Fibroblast of mammary gland (primary cell): ENCODE results near the gene FYCO1.
A peak's percentile ranks its signal among the peaks of the same experiment; 100 is the strongest.

Source experiments
- DNase-seq: peaks from one replicate; pipeline ENCODE4 v3.0.0-alpha.2; 2010; ENCODE audit warnings: low read depth
- H3K4me3 ChIP-seq: 2 replicates; pipeline ENCODE4 v1.5.1; 2011; ENCODE audit warnings: low read depth, mild to moderate bottlenecking, low read length, moderate library complexity; ENCODE audit not compliant: control insufficient read depth
- TF ChIP-seq, protein P1 (sequence below): conservative IDR thresholded peaks from 2 replicates; pipeline ENCODE4 v1.5.1; 2011; ENCODE audit warnings: low read depth, low read length, inconsistent platforms; ENCODE audit not compliant: control insufficient read depth, insufficient read depth

The FYCO1 gene

DNA sequence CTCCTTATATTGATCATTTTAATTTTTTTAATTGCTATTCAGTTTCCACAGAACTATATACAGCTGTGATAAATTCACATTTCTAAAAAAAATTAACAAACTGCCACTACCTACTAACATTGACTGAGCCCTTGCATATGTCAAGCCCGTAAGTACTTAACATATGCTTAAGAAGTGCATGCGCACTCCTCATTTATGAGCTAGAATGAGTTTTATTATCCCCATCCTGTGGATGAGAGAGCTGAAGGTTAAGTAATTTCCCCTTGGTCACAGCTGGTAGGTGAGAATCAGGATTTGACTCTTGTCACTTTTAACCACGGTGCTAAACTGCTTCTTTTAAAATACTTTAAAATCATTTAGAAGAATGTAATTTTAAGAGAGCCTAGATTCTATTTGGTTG is 26.5 kb downstream of the FYCO1 start:
- TF ChIP-seq, protein P1, sequence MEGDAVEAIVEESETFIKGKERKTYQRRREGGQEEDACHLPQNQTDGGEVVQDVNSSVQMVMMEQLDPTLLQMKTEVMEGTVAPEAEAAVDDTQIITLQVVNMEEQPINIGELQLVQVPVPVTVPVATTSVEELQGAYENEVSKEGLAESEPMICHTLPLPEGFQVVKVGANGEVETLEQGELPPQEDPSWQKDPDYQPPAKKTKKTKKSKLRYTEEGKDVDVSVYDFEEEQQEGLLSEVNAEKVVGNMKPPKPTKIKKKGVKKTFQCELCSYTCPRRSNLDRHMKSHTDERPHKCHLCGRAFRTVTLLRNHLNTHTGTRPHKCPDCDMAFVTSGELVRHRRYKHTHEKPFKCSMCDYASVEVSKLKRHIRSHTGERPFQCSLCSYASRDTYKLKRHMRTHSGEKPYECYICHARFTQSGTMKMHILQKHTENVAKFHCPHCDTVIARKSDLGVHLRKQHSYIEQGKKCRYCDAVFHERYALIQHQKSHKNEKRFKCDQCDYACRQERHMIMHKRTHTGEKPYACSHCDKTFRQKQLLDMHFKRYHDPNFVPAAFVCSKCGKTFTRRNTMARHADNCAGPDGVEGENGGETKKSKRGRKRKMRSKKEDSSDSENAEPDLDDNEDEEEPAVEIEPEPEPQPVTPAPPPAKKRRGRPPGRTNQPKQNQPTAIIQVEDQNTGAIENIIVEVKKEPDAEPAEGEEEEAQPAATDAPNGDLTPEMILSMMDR = no peak
- H3K4me3 ChIP-seq = no peak overlapping the region
- no peak for DNase-seq

DNA sequence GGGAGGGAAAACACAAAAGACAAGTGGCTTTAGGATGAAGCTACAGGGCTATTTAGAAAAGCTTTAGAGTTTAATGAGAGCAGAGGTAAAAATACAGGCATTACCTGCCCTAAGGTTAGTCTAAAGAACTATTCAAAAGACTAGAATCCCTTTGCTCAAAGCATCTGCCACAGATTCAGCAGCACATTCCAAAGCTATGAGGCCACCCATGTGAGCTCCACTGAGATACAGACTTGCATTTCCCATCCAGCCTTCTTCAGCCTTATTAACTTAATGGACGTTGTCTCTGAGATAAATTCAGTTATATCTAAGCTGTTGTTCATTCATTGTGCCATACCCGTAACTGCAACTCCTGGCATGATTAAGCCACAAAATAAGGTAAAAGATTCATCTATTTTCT is 26.9 kb downstream of the FYCO1 start:
- no peak overlapping the region for H3K4me3 ChIP-seq
- DNase-seq = peak; percentile 56
- TF ChIP-seq, protein P1 = no peak

DNA sequence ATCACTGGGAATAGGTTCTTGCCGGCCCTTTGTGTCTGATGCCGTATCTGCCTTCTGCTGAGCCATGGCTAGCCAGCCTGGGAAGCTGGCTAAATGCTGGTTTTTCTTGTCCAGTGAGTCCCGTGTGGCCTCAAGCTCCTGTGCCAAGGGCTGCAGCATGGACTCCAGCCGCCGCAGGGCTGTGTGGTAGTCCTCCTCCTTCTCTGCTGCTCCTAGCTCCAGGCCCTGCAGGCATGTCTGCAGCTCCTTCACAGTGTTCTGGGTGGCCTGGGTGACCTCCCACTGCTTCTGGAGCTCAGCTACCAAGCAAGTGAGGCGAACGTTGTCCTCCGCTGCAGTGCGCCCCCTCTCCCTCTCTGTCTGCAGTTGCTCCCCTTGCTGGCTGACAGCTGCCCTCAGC is 27.5 kb downstream of the FYCO1 start:
- no peak for DNase-seq
- TF ChIP-seq, protein P1 = no peak
- no peak overlapping the region for H3K4me3 ChIP-seq

DNA sequence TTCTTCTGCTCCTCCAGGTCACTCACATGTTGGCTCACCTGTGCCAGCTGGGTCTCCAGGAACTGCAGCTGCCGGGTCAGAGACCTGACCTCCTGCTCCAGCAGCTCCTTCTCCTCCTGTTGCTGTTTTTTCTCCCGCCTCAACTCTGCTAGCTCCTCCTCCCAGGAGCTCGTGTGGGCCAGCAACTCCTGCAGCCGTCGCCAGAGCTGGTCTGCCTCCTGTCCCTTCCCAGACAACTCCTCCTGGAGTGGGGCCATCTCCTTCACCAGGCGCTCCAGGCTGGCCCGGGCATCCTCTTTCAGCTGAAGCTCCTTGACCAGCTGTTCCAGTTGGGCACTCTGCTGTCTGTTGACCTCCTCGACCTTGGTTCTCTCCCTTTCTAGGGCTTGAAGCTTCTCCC is 27.9 kb downstream of the FYCO1 start:
- DNase-seq = no peak
- TF ChIP-seq, protein P1 = no peak
- H3K4me3 ChIP-seq = no peak overlapping the region

DNA sequence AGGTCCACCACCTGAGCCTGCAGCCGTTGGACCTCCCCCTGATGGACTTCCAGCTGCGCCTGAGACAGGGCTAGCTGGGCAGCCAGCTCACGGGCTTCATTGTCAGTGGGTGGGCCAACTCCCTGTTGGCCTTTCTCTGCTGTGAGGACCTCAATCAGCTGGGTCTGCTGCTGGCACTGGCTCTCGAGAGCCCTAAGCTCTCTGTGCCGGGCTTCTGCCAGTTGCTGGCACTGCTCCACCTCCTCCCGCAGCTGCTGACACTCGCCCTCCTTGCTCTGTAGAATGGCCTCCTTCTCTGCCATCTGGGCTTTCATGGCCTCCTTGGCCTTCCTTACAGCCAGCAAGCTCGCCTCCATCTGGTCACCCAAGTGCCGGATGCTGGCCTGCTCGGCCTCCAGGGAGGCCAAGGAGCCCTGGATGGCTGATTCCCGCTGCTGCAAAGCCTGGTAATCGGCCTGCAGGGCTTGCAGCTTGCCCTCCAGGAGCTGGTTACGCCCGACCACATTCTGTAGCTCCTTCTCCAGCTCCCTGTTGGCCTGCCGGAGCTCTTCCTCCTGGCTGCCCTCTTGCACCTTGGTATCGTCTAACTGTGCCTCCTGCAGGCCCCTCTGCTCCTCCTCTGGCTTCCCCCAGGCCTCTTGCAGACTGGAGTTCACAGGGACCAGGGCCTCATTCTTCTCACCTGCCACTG is 28.5 kb downstream of the FYCO1 start:
- no peak overlapping the region for H3K4me3 ChIP-seq
- TF ChIP-seq, protein P1 = no peak
- DNase-seq = no peak

DNA sequence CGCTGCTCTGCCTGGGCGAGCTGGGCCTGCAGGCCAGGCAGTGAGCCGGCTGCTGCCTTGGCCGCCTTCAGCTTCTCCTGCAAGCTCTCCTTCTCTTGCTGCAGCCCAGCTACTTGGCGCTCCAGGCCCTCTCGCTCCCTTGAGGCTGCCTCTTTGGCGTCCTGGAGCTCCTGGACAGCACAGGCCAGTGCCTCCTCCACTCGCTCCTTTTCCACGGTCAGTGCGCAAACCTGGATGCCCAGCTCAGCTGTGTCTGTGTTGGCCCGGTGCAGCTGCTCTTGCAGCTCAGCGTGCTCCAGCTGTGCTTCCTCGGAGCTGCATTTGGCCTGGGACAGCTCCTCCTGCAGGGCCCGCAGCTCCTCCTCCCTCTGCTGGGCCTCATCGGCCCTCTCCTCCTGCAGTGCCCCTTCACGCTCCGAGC is 29.2 kb downstream of the FYCO1 start:
- TF ChIP-seq, protein P1 = no peak
- DNase-seq = no peak
- no peak overlapping the region for H3K4me3 ChIP-seq

DNA sequence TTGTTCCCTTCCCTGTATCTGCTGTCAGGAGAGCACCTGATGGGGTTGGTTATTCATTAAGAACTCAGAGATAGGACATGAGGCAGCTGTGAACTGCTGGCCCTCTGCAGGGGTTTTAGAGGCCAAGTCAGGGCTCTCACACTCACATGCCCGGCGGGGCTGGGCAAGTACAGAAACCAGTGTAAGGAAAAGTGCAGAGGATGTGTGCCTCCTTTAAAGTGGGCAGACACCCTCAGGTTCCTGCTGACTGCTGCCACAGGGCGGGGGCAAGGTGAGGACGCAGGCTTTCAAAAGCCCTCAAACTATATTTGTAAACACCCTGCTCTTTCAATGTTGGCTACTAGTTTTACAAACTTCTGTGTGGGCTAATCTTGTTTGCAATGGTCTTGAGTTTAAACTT is 30.0 kb downstream of the FYCO1 start:
- TF ChIP-seq, protein P1 = no peak
- no peak for DNase-seq
- H3K4me3 ChIP-seq = no peak overlapping the region
